HG03575 (cell line): ENCODE data around the gene SMIM3.
A peak's percentile ranks its signal among the peaks of the same experiment; 100 is the strongest.
"Not testable (repeated sequence)": the region's sequence is repeated elsewhere in the genome, so short reads cannot be mapped to it uniquely, and the experiment has no call there.

Source experiments
- ATAC-seq: cut with Tn5 transposase; IDR thresholded peaks from one replicate; pipeline ENCODE4 v1.9.1; 2021; ENCODE audit not compliant: unreplicated experiment, insufficient number of reproducible peaks, low FRiP score; ENCODE audit errors: extremely low read depth

Gene SMIM3, protein sequence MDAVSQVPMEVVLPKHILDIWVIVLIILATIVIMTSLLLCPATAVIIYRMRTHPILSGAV

DNA sequence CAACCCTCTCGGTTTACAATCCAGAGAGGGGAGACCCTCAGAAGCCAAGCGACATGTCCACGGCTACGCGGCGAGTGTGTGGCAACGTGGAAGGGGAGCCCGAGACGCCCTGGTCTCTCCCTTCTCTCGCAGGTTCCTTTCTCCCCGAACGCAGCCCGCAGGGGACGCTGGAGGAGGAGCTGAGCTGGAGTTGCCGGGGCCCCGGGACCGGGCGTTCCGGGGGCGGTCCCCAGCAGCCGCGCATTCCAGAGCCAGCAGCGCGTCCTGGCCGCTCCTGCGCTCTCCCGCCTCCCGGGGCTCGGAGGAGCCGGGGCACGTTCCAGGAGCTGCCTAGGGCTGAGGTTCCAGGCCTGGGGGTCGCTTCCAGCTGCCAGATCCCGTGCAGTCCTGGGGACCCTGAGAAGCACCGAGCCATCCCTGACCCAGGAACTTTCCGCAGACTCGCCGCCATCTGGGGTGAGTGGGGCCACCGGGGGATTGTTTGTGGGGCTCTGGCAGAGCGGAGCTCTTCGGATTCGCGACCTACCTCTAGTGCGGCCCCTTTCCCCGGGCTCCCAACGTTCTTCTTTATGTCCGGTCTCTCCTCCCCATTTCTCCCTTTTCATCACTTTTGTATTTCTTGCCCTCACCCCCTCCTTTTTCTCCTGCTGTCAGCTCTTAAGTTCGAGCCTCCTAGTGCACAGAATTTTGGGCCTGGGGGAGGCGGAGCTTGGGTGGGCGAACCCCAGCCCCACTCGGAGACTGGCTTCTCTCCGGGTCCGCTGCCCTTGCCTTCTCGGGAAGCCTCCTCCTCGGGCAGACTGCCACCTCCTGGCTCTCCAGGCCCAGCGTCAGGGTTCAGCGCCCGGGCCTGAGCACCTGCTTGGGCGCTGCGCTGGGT lies at the start of gene SMIM3:
SMIM3 (plus strand) TSS at position 241 of the 880 bp plus-strand sequence. CDS start 16,684 bp downstream, outside the sequence.
- ATAC-seq, result no peak

DNA sequence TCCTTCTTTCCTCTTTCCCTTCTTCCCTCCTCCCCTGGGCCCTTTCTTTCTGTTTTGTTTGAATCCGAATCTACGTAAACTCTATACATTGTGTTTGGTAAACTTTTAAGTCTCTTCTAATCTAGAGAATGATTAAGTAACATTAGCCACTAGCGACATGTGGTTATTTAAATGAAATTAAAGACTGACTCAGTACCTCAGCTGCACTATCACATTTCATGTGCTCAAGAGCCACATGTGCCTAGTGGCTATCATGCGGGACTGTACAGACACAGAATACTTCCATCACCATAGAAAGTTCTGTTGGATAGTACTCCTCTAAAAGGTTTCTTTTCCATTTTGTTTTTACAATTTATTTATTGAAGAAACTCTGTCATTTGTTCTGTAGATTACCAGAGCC lies 48.7 kb upstream of the SMIM3 start:
- ATAC-seq, result no peak

DNA sequence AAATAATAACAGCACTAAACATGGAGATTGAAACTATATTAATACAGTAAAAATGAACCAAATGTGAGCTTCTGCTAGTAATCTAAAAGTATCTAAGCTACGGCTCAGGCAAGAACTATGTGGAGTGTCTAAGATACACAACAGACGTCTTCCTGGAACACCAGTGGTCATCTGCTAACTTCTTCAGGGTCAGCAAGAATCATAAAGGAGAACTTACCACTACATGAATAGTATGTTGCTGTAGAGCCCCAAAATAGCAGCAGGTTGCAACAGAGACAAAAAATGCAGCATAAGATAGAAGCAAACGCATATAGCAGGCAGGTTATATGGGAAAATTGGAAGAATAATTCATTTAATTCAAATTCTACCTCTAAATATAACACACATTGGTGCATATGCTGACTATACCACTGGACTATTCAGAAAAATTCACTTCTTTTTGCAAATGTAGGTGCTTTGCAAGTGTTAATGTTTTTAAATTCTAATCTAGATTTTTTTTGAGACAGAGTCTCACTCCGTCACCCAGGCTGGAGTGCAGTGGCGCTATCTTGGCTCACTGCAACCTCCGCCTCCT lies 46.8 kb upstream of the SMIM3 start:
- ATAC-seq, result no peak

DNA sequence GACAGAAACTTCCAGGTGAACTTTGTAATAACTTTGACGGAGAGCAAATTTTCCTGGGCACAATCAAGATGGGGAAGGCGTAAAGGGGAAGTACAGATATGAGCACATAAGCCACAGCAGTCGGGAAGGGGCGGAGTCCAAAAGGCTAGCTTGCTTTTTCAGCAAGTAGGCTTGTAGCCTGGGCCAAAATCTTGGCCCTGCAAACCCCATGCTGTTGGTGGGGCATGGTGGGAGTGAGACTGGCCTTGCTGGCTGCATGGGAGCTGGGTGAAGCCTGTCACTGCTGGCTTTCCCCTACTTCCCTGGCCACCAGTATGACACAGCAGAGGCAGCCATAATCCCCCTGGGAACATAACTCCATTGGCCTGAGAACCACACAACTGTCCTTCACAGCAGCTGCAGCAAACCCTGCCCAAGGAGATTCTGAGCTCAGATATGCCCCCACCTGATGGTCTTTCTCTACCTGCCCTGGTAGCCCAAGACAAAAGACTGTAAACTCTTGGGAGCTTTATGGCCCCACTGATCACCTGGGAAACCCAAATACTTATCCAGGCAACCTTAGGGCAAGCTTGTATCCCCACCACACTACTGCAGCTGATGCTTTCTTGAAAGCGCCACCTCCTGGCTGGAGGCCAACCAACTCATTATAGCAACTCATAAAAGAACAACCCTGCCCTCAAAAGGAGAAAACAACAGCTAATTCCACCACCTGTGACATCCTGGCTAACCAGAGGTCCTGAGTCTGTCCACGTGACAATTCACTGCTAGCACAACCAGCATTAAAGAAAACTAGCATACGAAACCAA lies 43.8 kb upstream of the SMIM3 start:
- no peak for ATAC-seq

DNA sequence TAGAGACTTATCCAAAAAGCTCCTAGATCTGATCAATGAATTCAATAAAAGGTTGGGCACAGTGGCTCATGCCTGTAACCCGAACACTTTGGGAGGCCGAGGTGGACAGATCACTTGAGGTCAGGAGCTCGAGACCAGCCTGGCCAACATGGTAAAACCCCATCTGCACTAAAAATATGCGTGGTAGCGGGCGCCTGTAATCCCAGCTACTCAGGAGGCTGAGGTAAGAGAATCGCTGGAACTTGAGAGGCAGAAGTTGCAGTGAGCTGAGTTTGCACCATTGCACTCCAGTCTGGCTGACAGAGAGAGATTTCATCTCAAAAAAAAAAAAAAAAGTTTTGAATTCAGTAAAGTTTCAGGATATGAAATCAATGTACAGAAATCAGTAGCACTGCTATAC lies 39.7 kb upstream of the SMIM3 start:
- ATAC-seq, result no peak

DNA sequence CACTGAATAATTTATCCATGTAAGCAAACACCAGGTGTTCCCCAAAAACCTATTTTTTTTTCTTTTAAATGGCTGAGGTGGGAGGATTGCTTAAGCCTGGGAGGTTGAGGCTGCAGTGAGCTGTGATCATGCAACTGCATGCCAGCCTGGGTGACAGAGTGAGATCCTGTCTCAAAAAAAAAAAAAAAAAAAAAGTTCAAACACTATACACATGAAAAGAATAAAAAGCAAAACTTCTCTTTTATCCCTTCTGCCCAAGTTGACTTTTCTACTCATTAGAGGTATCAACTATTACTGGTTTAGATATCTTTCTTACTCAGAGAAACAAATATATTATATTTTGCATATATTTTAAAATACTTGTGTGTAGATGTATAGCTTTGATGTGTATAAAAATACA lies 37.6 kb upstream of the SMIM3 start:
- no peak for ATAC-seq

DNA sequence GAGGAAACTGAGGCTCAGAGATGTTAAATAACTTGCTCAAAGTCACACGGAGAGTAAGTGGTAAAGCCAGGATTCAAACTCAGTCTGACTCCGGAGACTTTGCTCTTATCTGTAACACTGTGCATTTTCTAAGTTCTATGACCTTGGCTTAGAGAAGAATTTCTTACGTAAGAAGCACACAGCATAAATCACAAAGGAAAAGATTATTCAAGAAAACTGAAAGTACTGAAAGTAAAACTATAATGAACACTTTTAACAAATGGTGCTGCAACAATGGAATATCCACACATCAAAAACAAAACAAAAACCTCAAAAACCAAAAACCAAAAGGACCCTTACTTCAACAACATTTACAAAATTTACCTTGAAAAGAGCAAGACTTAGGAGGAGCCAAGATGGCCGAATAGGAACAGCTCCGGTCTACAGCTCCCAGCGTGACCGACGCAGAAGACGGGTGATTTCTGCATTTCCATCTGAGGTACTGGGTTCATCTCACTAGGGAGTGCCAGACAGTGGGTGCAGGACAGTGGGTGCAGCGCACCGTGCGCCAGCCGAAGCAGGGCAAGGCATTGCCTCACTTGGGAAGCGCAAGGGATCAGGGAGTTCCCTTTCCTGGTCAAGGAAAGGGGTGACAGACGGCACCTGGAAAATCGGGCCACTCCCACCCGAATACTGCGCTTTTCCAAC lies 36.0 kb upstream of the SMIM3 start:
- ATAC-seq, result not testable (repeated sequence)

DNA sequence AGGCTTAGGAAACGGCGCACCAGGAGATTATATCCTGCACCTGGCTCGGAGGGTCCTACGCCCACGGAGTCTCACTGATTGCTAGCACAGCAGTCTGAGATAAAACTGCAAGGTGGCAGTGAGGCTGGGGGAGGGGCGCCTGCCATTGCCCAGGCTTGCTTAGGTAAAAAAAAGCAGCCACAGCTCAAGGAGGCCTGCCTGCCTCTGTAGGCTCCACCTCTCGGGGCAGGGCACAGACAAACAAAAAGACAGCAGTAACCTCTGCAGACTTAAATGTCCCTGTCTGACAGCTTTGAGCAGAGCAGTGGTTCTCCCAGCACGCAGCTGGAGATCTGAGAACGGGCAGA lies 35.4 kb upstream of the SMIM3 start:
- not testable (repeated sequence) for ATAC-seq

DNA sequence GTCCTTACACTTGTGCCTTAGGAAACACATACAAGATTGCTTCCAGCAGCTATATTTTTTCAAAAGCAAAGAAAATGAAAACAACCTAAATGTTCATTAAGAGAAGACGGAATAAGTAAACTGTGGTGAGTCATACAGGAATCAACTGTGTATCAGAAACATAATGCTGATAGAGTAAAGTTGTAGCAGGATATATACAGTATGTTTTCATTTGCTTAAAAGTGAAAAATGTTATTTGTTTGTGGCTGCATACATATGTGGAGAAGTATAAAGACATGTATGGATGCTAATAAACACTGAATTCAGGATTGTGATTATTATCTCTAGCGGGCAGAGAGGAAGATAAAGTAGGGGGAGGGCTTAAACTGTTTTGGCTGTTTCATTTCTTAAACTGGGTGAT lies 28.1 kb upstream of the SMIM3 start:
- no peak for ATAC-seq

DNA sequence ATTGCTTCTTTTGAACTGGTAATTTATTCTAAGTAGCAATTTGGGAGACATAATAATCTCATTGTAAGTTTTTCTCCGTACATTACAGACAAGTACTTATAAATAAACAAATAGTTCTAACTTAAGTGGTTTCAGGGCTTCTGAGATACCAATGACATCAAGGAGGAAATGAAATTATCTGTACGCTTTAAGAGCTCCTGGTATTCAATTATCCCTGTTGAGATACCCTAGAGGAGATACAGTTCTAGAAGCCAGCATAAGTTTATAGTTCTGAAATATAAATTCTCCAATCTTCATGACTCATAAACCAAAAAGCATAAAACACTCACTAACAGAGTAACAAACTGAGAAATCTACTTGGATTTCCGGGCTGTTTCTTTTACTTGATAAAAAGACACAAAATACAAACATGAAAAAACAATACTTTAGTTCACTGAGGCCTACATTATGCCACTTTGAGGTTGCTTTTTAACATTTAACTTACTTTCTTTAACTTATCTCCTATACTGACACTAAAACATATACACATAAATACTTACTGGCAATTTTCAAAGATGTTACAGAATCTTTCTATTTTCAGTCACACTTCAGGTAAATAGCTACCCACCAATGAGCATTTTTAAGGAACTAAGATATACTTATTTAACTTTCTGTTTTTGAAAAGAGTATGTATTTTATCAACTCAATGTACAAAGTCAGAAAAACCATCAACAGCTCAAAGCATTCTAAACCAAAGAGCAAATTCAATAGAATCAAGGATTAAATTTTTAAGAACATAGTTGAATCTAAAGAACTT lies 27.3 kb upstream of the SMIM3 start:
- ATAC-seq, result no peak

DNA sequence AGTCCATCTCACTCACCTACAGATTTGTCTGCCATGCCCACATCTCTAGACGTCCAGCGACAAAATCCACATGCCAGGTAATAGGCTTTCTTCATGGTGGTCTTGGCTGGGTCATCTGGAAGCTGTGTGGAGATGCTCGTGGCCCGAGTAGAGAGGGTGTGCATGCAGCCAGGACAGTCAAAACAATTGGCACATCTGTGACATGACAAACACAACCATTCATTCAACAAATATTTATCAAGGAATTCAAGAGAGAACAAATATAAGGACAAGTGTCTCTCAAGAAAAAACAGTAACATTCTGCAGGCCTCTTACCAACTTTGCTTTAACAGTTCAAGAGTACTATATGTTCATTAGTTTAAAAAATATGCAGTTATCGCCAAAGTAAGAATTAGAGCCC lies 25.1 kb upstream of the SMIM3 start:
- no peak for ATAC-seq

DNA sequence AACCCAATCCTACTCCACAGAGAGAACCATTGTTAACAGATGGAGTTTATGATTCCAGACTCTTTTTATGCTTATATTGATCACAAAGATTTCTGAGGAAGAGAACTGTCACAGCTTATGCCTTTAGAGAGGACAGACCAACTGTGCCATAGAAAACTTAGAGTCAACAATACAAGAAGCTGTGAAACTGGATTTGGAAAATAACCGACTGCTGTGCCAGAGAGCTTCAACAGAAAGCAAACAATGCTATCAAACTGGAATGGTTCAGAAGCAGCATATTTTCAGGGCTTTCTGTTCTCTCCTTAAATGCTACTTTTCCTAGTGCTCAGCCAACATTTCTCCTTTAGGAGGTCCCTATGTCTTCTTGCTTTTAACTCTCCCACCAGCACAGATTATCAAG lies 24.7 kb upstream of the SMIM3 start:
- ATAC-seq, result no peak

DNA sequence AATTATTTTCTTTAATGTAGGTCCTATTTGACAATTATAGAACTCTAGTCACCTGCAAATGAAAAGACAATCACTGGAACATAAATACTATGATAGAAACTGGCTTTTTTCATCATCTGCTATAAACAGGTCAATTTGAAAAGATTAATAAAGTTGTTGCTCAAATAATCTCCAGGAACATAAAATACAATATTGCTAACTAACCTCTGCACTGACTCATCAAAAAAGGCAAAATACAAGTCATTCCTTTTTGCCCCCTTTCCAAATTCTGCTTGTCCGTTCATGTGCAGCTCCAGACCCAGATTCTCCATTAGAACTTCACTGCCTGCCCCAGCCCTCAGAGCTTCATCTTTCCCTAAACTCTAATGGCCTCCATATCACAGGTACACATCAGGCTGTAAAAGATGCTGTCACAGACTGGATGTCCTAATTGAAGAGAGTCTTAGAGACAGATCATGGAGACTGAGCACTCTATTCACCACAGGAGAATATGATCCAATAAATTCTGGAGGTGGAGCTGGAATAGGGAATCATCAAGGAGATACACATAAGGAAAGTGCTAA lies 21.4 kb upstream of the SMIM3 start:
- no peak for ATAC-seq

DNA sequence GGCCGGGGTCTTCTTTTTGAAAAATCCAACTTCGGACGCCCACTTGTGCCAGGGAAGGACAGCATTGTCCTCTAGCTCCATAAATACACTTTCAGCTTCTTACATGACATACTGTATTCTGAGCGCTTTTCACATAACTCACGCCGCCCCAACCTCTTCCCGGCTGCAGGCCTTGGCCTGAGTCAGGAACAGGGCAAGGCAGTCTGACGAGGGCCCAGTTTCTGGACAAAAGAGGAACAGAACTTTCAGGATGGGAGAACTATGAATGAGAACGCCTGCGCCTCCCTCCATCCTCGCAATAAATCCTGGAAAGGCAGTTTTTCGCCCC lies 20.4 kb upstream of the SMIM3 start:
- no peak for ATAC-seq

DNA sequence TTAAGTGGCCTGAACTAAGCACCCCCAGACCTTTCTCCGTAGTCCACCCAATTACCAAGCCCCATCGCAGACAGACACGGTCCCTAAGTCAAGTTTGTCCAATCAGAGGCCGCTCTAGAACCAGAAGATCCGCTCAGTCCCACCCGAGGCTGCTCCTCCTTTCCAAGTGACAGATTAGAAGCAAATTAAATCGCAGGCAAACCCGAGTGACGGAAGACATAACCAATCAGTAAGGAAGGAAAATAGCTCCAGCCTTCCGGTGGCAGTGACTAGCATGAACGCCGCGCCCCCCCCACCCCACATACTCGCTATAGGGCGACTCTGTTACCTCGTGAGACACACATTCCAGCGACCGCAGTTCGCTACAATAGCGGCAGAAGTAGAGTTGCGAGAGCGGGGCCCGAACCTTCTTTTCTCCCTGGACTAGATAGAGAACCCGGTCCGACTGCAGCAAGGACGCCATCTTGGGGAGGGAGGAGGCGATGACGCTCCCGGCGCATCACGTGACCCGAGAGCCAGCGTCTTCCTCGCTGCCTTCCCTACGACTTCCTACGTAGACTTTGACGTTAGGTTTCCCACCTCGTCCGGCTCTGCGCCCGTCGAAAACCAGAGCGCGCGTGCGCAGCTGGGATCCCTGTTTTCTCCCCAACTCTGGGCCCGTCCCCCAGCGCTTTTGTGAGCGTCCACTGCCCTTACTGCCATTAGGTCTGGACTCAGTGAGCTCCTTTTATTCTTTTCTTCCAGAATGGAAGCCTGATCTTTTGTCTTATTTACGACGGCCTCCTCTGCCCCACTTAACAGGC lies 19.8 kb upstream of the SMIM3 start, which contains the start of gene DCTN4:
DCTN4 (minus strand) TSS at position 487 of the 803 bp plus-strand sequence; CDS start at position 463, 24 bp downstream.
- peak; percentile 87 for ATAC-seq

DNA sequence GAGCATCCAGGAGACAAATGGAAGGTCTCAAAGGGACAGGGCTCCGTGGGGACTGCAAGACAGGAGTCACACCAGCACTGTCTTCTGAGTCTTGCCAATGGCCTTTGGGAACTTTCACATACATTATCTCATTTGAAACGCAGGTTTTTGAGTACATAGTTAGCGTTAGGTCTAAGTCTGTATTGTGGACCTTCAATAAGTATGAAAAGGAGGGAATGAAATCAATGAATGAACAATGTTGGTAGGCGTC lies 19.3 kb upstream of the SMIM3 start:
- no peak for ATAC-seq

DNA sequence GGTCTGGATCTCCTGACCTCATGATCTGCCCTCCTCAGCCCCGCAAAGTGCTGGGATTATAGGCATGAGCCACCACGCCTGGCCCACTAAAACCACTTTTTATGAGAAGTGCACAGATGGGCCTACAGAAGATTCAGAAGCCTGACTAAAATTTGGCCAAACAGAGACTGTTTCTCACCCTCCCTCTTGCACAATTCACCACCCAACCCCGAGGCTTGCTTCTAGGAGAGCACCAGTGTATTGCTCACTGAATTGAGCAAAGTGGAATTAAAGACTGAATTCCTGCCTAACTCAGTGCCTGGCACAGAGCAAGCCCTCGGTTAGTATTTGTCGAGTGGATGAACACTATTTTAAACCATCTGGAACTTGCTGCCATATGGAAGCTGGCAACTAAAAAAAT lies 16.3 kb upstream of the SMIM3 start:
- ATAC-seq, result no peak
